GM19238 (cell line): ENCODE results near the gene TRERF1.
"Not testable (repeated sequence)": the region's sequence is repeated elsewhere in the genome, so short reads cannot be mapped to it uniquely, and the experiment has no call there.

Experiments
- DNase-seq: peaks from one replicate; pipeline ENCODE4 v3.0.0; 2011; ENCODE audit warnings: low spot score; ENCODE audit not compliant: insufficient read length

Gene TRERF1

DNA sequence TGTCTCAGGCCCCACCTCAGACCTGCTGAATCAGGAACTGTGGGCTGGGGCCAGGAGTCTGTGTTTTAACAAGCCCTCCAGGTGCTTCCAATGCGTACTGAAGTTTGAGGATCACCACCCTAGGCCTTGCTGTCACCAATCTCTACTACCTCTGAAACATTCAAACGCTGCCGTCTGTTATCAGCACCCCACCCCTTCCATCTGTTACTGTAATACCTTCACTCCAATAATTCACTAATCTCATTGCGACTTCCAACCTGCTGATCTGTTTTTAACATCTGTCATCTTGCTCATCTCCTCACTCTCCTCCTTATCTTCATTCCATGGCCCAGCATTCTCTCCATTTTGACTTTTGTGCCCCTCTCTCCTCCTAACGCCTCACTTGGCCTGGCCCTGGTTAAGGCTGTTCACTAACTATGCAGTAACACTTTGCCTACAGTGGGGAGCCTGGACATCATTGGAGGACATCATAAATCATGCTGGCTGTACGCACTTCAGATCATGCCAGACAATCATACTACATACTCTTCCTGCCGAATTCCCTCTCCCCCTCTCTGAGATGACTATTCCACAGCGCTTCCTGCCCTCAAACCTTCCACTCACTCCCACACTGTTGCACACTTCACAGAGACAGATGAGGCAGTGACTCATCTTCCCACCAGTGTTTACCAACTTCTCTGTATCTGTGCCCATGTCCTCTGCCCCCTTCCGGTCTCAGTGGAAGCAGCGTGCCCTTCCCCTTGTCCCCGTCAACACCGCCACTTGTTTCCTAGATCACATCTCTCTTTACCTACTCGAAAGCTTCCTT, 254.0 kb downstream of the TRERF1 start:
- no peak for DNase-seq

DNA sequence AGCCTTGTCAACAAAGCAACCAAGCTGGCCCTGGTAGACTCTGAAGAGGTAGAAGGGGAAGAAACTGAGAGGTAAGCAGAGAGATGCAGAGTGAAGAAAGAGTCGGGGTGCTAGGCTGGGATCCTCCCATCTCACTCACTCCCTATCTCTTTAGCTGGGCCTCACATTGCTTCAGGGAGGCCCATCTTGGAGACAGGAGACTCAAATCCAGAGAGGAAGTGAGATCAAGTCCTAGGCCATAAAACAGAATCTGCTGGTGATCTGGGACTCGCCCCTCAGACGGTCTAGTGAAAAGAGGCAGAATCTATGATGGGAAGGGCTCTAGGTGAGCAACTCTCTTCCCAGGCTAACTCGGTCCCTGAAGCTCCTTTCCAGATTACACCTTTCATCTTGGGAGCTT, 256.3 kb downstream of the TRERF1 start:
- no peak for DNase-seq

DNA sequence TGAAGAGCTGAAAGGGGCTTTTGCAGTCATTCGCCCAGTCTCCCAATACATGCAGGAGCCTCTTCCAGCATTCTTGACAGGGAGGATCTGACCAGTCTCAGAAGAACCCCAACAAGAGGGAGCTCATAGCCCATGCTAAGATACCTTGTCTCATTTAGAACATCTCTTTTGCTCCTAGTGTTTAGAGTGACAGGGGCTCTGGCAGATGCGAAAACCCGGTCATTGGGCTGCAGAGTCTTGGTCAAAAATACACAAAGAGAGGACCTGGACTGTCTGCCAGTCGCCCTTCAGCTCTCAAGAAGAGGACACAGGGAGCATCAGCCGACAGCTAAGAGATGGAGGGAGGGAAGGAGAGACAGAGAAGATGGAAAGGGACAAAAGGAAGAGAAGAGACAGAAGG, 257.7 kb downstream of the TRERF1 start:
- no peak for DNase-seq

DNA sequence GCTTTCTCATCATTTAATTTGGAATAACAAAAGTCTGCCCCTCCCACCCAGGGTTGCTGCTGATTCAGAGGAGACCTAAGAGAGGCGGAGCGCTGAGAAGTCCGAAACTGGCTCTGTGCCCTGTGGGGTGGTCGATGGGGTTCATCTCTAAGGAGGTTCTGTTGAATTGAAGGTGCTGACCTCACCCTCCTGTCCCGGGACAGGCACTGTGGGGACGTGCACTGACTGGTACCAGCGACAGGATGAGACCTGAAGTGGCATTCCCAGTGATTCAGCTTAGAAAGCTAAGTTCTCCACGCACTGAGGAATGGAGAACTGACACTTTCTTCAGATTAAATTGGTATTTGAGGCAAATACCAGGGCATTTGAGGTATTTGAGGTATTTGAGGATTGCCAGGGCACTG, 258.2 kb downstream of the TRERF1 start:
- DNase-seq, result no peak

DNA sequence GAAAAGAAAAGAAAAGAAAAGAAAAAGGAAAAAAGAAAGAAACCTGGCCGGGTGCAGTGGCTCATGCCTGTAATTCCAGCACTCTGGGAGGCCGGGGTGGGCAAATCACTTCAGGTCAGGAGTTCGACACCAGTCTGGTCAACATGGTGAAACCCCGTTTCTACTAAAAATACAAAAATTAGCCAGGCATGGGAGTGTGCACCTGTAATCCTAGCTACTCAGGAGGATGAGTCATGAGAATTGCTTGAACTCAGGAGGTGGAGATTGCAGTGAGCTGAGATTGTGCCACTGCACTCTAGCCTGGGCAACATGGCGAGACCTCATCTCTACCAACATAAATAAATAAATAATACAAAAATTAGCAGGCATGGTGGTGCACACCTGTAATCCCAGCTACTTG, 259.3 kb downstream of the TRERF1 start:
- DNase-seq, result not testable (repeated sequence)

DNA sequence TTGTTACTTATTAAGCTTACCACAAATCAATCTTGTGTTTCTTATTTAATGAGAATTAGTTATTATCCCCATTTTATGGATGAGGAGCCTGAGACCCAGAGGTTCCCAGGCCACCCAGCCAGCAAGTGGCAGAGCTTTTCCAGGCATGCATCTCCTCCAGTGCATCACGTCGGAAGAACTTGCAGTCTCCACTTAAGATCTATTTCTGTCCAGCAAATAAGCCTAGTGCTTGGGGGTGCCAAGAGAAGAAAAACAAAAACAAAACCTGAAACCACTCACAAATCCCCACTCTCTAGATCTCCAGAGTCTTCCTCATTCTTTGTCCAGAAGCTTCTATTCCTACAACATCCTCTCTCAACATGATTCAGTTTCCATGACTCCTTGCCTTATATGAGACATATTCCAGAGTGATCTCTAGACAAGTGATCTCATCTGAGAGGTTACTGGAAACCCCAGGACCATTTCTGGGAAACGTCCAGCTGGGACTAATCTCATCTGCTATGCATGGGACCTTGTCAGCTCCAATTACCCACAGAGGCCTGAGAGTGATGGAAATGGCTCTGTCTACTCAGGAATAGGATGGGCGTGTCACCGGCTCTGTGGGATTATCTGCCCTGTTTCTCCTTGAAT, 261.1 kb downstream of the TRERF1 start:
- DNase-seq, result no peak

DNA sequence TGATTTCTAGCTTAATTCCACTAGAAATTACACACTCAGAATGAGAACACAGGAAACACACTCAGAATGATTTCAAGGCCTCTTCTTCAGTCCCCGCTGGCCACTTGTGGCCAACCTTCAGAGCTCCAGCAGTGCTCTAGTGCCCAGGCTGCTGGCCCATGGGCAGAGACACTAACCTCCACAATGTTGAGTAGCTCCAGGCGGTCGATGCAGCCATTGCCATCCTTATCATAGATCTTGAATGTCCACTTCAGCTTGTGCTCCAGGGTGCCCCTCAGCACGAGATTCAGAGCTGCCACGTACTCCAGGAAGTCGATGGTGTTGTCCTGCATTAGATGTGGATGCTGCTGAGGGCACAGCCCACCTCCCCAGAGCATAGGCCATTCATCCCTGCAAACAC, 263.3 kb downstream of the TRERF1 start:
- DNase-seq, result no peak

DNA sequence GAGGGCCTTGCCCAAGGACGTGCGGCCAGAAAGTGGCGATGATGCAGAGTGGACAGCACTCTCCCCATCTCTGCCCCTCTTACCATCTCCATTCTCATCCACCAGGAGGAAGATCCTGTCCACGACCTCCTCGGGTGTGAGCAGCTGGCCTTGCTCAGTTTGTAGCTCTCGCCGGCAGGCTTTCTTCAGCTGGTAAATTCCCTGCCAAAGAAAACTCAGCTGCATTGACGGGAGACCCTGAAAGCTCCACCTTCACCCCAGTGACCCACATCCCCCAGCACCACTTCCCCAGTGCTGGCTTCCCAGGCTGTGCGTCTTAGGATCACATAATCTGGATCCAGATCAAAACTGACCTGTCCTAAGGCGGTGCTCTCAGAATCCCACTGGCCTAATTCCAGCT, 266.1 kb downstream of the TRERF1 start:
- no peak for DNase-seq

DNA sequence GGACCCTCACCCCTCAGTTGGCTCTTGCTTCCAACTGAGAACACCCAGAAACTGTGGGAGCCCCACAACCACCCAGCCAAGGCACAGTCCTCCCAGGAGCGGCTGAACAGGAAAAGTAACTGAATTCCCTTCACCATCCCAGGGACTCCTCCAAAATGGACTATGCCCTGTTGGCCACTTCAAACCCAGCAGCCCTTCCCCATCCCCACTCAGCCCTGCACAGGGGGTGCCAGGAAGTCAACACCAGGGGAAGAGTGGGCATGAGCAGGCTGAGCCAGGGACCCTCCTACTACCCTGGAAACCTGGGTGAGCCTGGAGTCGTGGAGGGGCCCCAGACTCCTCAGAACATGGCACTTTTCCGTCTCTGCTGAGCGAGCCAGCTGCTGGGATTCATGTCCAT, 267.3 kb downstream of the TRERF1 start:
- no peak for DNase-seq

DNA sequence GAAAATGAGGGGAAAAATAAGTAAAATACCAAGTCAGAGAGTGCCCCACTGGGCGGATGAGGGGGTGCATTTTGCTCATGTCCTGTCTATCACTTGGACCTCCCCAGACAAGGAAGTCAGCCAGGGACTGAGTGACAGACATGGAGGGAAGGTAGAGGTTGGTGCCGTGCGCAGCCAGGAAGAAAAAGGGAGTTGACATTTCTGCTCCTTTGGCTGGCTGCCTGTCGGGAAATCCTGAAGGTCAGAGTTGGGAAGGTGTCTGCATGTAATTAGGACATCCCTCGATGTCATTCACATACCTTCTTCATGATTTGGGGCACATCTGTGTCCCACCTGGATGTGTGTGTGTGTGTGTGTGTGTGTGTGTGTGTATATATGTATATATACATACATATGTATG, 269.6 kb downstream of the TRERF1 start:
- DNase-seq, result no peak

DNA sequence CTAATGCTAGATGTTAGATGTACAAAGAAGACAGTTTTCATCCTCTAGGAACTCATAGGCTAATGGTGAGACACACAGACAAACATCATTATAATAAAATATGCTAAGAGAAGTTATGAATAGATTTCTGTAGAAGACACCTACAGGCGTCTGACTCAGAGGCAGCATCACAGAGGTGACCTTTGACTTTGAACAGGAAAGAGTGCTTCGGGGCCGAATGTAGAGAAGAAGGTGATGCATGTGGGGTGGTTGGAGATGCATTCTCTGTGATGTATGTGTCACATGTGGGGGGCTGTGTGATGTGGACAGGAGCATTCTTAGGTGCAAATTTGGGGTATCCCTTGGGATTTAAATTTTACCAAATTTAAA, 271.8 kb downstream of the TRERF1 start:
- DNase-seq, result no peak

DNA sequence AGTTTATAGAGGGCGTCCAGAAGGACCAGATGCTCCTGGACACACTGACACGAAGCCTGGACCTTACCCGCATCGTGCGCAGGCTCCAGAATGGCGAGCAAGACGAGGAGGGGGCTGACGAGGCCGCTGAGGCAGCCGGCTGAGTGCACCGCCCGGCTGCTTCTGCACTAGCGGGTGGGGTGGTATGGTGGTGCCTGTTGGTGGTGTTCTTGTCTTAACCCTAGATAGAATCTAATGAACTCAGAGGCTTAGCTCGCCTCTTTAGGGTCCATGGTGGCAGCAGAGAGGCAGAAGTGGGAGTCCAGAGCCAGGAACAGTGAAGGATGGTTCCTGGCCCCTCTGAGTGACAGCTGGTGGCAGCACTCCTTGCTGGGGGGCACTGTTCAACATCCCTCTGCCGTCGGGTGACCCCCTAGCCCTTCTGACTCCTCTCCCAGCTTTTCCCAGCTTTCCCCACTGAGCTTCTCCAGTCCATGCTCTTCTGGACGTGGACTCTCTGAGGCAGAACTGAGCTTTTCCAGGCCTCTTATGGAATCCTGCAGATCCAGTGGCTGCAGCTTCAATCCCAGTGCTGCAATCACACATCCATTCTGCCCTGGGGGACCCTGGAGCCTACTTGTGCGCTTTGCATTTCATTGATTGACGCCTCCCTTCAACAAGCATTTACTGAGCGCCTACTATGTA, 272.3 kb downstream of the TRERF1 start:
- DNase-seq, result no peak

DNA sequence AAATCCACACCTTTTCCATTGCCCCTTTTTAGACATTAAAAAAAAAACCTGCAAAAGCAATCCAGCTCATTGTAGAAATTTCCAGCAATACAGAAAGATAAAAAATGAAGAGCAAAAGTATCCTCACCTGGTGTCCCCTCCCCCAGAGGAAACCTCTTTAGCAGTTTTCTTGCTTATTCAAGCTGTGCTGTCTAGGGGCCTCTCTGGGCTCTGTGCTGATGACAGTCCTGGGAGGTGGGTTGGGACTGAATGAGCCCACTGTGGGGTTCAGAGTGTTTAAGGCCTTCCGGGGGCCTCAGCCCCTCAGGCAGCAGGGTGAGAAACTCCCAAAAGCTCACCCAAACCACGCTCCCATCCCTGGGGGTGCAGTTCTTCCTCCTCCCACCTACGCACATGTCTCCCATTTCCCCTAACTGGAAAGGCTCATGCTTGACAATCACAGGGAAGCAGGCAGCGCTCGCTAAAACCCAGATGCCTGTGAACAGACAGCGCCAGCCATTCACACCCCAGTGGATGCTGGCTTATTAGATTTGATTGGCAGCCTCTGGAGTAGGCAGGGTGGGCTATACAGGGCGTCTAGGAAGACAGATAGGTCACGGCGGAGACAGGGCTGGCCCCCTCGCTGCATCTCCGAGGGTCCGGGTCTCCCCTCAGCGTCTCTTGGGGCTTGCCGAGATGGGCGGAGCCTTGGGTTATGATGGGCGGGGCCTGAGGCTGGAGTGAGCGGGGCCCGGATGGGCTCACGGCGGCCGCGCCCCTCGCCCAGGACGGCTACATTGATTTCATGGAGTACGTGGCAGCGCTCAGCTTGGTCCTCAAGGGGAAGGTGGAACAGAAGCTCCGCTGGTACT, 274.0 kb downstream of the TRERF1 start:
- no peak for DNase-seq

DNA sequence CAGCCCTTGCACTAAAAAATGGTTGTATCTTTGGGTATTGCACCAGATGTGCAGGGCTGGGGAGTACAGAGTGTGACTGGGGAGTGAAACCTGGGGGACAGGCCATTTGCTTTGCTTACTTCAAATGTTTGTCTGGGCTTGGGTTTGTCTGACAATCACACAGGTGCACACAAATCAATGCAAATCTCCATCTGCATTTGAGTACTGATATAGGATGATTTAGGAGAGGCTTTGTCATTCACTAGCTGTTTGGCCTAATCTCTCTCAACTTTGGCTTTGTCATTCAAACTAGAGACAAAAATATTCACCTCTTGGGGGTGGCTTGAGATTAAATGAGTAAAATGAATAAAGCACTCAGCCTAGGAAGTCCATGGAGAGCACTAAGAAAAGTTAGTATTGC, 274.7 kb downstream of the TRERF1 start:
- no peak for DNase-seq

DNA sequence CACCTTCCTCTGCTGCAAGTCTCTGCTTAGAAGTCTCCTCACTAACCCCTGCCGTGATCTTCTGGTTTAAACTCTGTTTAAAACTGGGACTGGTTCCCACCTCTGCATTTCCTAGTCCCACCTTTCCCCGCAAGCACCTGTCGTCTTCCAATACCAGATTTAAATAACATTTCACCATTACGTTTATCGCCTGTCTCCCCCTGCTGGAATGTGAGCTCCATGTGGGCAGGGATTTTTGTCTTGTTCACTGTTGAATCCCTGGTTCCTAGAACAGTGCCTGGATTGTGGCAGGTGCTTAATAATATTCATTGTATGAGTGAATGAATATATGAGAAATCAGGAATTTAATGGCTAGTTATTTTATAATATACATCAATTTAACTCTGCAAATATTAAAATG, 275.9 kb downstream of the TRERF1 start:
- no peak for DNase-seq
